Heart left ventricle (tissue), 16 donors: Measurements from ENCODE around the gene FOXC1. TPM values are rescaled to one million over a fixed set of nuclear protein-coding genes. Genes with fewer than 3 reads are reported as not detected.
A peak's percentile ranks its signal among the peaks of the same experiment; 100 is the strongest.

Experiments
- ATAC-seq, 4 donors: fragments of 200-7000 bp; cut with Tn5 transposase; one replicate each; pipeline ENCODE4 v1.9.1; 2020 to 2022; ENCODE audit warnings: moderate library complexity in 4 of 4, mild to moderate bottlenecking in 3 of 4, moderate number of reproducible peaks in 1 of 4
- DNase-seq, 5 donors: peaks; one replicate each; pipeline ENCODE4 v3.0.0-alpha.2; 2020
- H3K27ac ChIP-seq, 12 donors: fragments of 200-600 bp; sonication (generic) in 4 of 12; one replicate each; pipeline versions ENCODE4 v1.5.0 to v1.8.0; 2016 to 2022; ENCODE audit warnings: mild to moderate bottlenecking in 2 of 12
- H3K27me3 ChIP-seq, 9 donors: fragments of 200-600 bp; sonication (generic) in 2 of 9; one replicate each; pipeline versions ENCODE4 v1.5.1 to v1.8.0; 2016 to 2022; ENCODE audit warnings: mild to moderate bottlenecking in 3 of 9
- H3K36me3 ChIP-seq, 9 donors: fragments of 200-600 bp; sonication (generic) in 2 of 9; one replicate each; pipeline versions ENCODE4 v1.5.0 to v1.8.0; 2018 to 2022; ENCODE audit warnings: mild to moderate bottlenecking in 2 of 9
- H3K4me1 ChIP-seq, 12 donors: fragments of 200-600 bp; sonication (generic) in 4 of 12; one replicate each; pipeline versions ENCODE4 v1.5.0 to v1.8.0; 2016 to 2022; ENCODE audit warnings: mild to moderate bottlenecking in 3 of 12
- H3K4me3 ChIP-seq, 12 donors: fragments of 200-600 bp; sonication (generic) in 4 of 12; one replicate each; pipeline versions ENCODE4 v1.5.0 to v1.8.0; 2017 to 2022; ENCODE audit warnings: mild to moderate bottlenecking in 9 of 12, moderate library complexity in 4 of 12
- H3K9me3 ChIP-seq, 12 donors: fragments of 200-600 bp; sonication (generic) in 4 of 12; one replicate each; pipeline versions ENCODE4 v1.5.0 to v1.8.0; 2016 to 2022; ENCODE audit warnings: mild to moderate bottlenecking in 1 of 12
- CTCF ChIP-seq, 12 donors: fragments of 200-600 bp; sonication (generic) in 4 of 12; IDR thresholded peaks; one replicate each; pipeline versions ENCODE4 v1.5.0 to v1.8.0; 2018 to 2022; ENCODE audit warnings: antibody characterized with exemption in 12 of 12, mild to moderate bottlenecking in 5 of 12
- POLR2A ChIP-seq, 2 donors: fragments of 450-650 bp; IDR thresholded peaks; one replicate each; pipeline ENCODE4 v1.6.1; 2017; ENCODE audit warnings: antibody characterized with exemption in 2 of 2, mild to moderate bottlenecking in 2 of 2, moderate library complexity in 2 of 2
- WGBS, 4 donors: extraction: QIAGEN DNeasy Blood & Tissue Kit in 2 of 4; methylation state at CpG; one replicate each; pipeline versions ENCODE4 v1.1.5 to v1.1.7; 2013 to 2018; 5-methylcytosine and 5-hydroxymethylcytosine counted together
- intact Hi-C, 10 donors: fragments of 100-400 bp; cut with DNase I; formaldehyde crosslinking; loops; one replicate each; pipeline versions ENCODE4 v1.11.1 to v1.14.2; 2022
- polyA plus RNA-seq, 2 donors: library from polyadenylated mRNA; stranded (reverse); fragments of 200-250 nt; gene quantifications; one replicate each; pipeline ENCODE4 v1.2.3, GENCODE V29; 2013
- total RNA-seq, 9 donors: library from RNA; depleted of rRNA in 2 of 9; stranded (reverse); fragments of >200 nt in 2 of 9; fragmentation: NEBNext Ultra II Directional in 3 of 9; extraction: Animal tissue kit (Norgen Biotek cat#: 25700) in 3 of 9; gene quantifications; one replicate each; pipeline versions ENCODE4 v1.1.0 to v1.2.4, GENCODE V29; 2016 to 2023
- donor health status: ischemic (EF 13 %, LVEDD 7.1; RV severe dilation, severe dysfunction).
- donor health status: healthy with polysubstance abuse.
- donor health status: DM: no; HTN: yes; CAD: no.
- donor health status: DM: no; HTN: no; CAD: no.
- donor health status: ischemic (EF 25% LVEDD 6.9; RV normal size, moderate dysfunction).
- donor health status: ischemic (EF 25% LVEDD 5.7; RV mildly dilated, moderate dysfunction).
- donor health status: healthy.
- donor health status: DM: yes; HTN: yes; CAD: no.
- donor health status: ischemic (EF 35%, LVEDD 5.7; RV mildly dilated, moderate dysfunction).
- donor health status: nonischemic (EF 11% LVEDD 7.7; RV severe dilation, severe dysfunction).
- donor health status: DM: yes; HTN: yes; CAD: no.
- donor health status: PGD.
- donor health status: ischemic (EF 29% LVEDD 5.4; RV normal size, mild dysfunction).
- donor health status: nonischemic (EF 23%, LVEDD 6.1; RV moderate dilation, normal function).

Gene FOXC1
- total and polyA plus RNA-seq, 11 donors = 1.8 to 6.3 (median 3.3) TPM

DNA sequence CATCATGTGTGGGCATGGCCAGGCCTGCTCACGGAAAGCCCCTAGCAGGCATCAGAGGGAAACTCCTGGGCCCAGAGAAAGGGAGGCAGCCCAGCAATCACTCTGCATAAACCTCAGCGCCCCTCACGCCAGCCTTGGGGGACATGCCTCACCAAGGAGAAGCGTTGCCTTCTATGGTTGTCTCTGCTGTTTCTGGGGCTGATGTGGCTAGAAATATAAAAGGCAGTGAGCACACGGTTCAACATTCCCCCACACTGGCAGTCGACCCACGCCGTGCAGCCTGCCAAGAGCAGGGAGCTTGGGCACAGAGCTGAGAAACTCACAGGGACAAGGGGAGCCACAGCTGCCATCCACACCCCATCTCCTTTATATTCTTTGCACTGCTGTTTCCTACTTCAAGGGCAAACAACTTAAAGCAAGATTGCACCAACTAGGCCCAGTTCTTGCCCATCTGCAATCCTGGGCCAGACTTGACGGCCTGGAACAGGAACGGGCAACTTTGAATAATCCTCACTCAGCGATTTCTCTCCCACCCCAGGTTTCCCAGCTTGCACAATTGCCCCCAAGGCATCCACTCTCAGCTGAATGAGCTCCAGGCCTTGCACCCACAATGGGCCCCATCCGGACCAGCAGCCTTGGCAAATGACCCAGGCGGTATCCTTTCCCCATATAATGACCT, 35.5 kb upstream of the FOXC1 start:
- H3K9me3 ChIP-seq = peaks cover 0 to 31% (median 20%) of the 10 kb centered on the region in 12 donors
- H3K4me3 ChIP-seq = no peak overlapping the region
- no peak overlapping the region for H3K27ac ChIP-seq
- H3K27me3 ChIP-seq = no peaks in the 10 kb centered on the region
- TF ChIP-seq POLR2A (IDR thresholded peaks at IDR 0.05) (no peak), CTCF (IDR thresholded peaks at IDR 0.05) (no peak)
- DNase-seq (no peak), ATAC-seq (peak; percentile 28 to 64 (median 49))
- intact Hi-C loops = no loop called here
- H3K4me1 ChIP-seq = peaks cover 0 to 21% (median 0%) of the 10 kb centered on the region in 12 donors
- 83 to 88% (median 84%) methylated on average over 13 of the region's 13 CpGs for WGBS, 4 donors
- no peaks in the 10 kb centered on the region for H3K36me3 ChIP-seq

DNA sequence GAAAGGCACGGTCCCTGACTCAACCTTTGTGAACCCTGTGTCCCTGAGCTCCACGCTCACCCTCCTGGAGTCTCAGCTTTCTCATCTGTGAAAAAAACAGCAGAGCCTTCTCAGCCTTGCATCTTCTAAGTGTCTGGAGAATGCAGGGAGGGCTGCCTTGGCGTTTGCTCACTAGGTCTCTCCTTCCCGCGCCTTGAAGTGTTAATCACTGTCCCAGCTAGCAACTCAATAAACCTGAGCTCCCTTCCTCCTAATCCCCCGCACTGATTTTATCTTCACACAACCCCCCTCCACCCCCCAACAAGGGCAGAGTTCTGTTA, 34.9 kb upstream of the FOXC1 start:
- H3K27ac ChIP-seq = peak overlapping the region in 7 of 12 donors; percentile 22 to 76 (median 50)
- WGBS, 4 donors = 71 to 85% (median 76%) methylated on average over 6 of the region's 6 CpGs
- peaks cover 0 to 25% (median 15%) of the 10 kb centered on the region in 12 donors for H3K9me3 ChIP-seq
- intact Hi-C loops = no loop called here
- H3K4me3 ChIP-seq = peak overlapping the region in 1 of 12 donors; percentile 38
- TF ChIP-seq CTCF (IDR thresholded peaks at IDR 0.05) = no peak
- TF ChIP-seq POLR2A (IDR thresholded peaks at IDR 0.05) = no peak
- H3K27me3 ChIP-seq = no peaks in the 10 kb centered on the region
- H3K36me3 ChIP-seq = no peaks in the 10 kb centered on the region
- no peak for DNase-seq
- peak in 1 of 4 donors; percentile 14 for ATAC-seq
- peaks cover 0 to 21% (median 0%) of the 10 kb centered on the region in 12 donors for H3K4me1 ChIP-seq

DNA sequence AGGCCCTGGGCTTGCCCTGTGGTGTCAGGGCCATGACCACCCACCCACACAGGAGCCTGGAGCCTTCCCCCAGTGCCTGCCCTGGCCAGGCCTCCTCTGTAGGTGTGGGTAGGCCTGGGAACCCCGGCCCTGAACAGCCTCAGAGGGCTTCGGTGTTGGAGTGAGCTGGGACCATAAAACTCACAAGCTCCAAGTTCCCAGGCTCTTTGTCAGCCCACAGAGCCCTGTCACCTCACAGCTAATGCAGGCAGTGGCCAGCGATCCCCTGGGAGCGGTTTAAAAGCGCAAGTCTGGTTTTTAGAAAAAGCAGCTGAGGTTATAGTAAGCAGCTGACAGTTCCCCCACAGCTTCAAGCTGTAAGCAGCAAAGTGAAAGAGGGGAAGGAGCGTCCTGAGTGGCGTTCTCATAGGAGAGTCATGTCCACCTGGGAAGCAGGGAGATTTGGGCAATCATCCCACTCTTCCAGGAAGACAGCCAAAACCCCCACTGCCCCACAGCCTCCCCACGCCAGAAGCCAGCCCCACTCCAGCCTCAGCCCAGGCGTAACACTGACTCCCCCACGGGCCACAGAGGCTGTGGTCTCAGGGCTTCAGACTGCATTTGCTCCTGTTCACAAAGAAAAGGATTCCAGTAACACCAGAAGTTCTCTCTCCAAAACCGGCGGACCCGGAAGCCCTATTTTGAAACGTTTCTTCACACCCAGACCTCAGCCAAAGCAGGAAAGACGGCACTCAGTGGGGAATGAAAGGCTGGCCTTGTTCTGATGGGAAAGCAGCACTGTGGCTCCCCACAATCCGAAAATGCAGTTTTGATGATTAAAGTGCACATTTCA, 34.3 kb upstream of the FOXC1 start:
- WGBS, 4 donors = 50 to 56% (median 54%) methylated on average over 11 to 16 of the region's 16 CpGs
- H3K4me1 ChIP-seq = peaks cover 0 to 21% (median 0%) of the 10 kb centered on the region in 12 donors
- DNase-seq = peak; percentile 42 to 69 (median 57)
- TF ChIP-seq POLR2A (IDR thresholded peaks at IDR 0.05) (no peak), CTCF (IDR thresholded peaks at IDR 0.05) (no peak)
- ATAC-seq = peak in 3 of 4 donors; percentile 56 to 60 (median 57)
- H3K27me3 ChIP-seq = no peaks in the 10 kb centered on the region
- peak overlapping the region in 6 of 12 donors; percentile 18 to 42 (median 32) for H3K4me3 ChIP-seq
- peaks cover 0 to 20% (median 9%) of the 10 kb centered on the region in 12 donors for H3K9me3 ChIP-seq
- H3K36me3 ChIP-seq = no peaks in the 10 kb centered on the region
- intact Hi-C loops = no loop called here
- peak overlapping the region in 11 of 12 donors; percentile 7 to 76 (median 50) for H3K27ac ChIP-seq

- TF ChIP-seq POLR2A (IDR thresholded peaks at IDR 0.05) (no peak), CTCF (IDR thresholded peaks at IDR 0.05) (no peak)
- Histone ChIP-seq H3K4me3 (peak overlapping the region in 1 of 12 donors; percentile 34), H3K36me3 (no peaks in the 10 kb centered on the region), H3K27me3 (no peaks in the 10 kb centered on the region), H3K27ac (peak overlapping the region in 9 of 12 donors; percentile 7 to 76 (median 50)), H3K4me1 (peaks cover 0 to 21% (median 0%) of the 10 kb centered on the region in 12 donors), H3K9me3 (peaks cover 0 to 12% (median 3%) of the 10 kb centered on the region in 12 donors)
- ATAC-seq = no peak
- intact Hi-C loops = no loop called here
- WGBS, 4 donors = 70 to 84% (median 81%) methylated on average over 9 of the region's 9 CpGs
- no peak for DNase-seq
Measured at GRCh38 chr6:1576166-1576565, 33.5 kb upstream of the FOXC1 start.
